ENCODE data around the gene APOC3.

- TF ChIP-seq CHD2 (IDR thresholded peaks at IDR 0.05; ENCODE audit: low read depth, low read length) (no peak), CBX3 (IDR thresholded peaks at IDR 0.05; ENCODE audit: borderline replicate concordance in 1 of 2, low read length in 2 of 2) (no peak), KLF1 (tag; IDR thresholded peaks at IDR 0.05) (no peak), GABPA (tag; conservative IDR thresholded peaks at IDR 0.05; ENCODE audit: low read depth) (no peak), CBX1 (IDR thresholded peaks at IDR 0.05; ENCODE audit: low read depth) (no peak), SPI1 (IDR thresholded peaks at IDR 0.05; ENCODE audit: borderline replicate concordance, low read depth, low read length) (no peak)
These were observed 16.5 kb upstream of the APOC3 start for GRCh38 chr11:116813170-116813569.

Data from K562 (cell line).